C4-2B (cell line): ENCODE data around the gene TNRC18.

Source experiments
- ZFX ChIP-seq: fragments of 450-650 bp; IDR thresholded peaks from 2 replicates; pipeline ENCODE4 v1.6.1; 2017
- TF ChIP-seq, protein P1 (sequence below): fragments of 450-650 bp; conservative IDR thresholded peaks from 2 replicates; pipeline ENCODE4 v1.5.1; 2017; ENCODE audit warnings: mild to moderate bottlenecking

DNA sequence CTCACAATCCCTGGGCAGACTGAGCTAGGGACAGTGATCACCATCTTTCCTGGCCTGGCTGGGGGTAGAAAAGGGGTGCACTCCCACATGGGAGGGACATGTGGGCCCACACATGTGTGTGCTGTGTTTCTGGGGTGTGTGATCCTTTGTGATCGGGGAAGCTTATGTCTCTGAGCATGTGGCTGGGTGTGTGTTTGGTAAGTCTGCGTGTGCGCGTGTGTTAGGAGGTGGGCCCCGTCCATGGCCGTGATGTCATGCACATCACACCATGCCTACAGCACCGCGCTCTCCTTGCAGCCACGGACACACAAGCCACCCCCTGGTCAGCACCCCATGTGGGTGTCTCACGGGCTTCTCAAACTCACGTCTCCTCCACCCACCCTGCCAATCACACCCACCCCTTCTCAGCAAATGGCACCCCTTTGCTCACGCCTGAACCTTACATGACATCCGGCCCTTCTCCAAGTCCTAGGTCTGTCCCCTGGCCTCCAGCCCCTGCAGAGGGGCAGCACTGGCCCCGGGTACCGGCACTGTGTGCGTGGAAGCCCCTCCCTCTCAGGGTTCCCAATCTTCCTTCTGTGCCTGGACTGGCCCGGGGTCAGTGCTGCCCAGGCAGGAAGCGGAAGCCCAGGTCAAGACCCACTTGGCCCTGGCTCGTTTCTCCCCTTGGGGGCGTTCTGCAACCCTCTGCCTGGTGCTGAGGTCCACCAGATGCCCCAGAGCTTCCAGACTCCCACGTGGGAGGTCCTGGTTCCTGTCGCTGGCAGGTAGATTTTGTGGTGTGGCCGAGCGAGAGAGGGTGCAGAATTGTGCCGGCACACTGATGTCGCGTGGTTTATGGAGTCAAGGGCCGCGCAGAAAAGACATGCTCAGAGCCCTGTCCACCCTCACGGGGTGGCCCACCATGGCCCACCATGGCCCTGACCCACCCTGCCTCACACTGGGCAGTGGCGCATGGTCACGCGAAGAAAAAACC is 128.3 kb downstream of the TNRC18 start:
- TF ChIP-seq, protein P1, sequence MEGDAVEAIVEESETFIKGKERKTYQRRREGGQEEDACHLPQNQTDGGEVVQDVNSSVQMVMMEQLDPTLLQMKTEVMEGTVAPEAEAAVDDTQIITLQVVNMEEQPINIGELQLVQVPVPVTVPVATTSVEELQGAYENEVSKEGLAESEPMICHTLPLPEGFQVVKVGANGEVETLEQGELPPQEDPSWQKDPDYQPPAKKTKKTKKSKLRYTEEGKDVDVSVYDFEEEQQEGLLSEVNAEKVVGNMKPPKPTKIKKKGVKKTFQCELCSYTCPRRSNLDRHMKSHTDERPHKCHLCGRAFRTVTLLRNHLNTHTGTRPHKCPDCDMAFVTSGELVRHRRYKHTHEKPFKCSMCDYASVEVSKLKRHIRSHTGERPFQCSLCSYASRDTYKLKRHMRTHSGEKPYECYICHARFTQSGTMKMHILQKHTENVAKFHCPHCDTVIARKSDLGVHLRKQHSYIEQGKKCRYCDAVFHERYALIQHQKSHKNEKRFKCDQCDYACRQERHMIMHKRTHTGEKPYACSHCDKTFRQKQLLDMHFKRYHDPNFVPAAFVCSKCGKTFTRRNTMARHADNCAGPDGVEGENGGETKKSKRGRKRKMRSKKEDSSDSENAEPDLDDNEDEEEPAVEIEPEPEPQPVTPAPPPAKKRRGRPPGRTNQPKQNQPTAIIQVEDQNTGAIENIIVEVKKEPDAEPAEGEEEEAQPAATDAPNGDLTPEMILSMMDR, result no peak
- no peak for TF ChIP-seq ZFX
